Peyer's patch (tissue), 4 donors: Measurements from ENCODE around the gene PLAAT4.

ENCODE experiments used
- CTCF ChIP-seq, 6 experiments: fragments of 450-650 bp in 4 of 6; fragments of 200-600 bp in 2 of 6; sonication (generic) in 1 of 6; IDR thresholded peaks; one replicate each; pipeline ENCODE4 v1.5.1; 2017 to 2019; ENCODE audit warnings: antibody characterized with exemption in 6 of 6, mild to moderate bottlenecking in 3 of 6, moderate library complexity in 1 of 6
- POLR2A ChIP-seq, 2 donors: fragments of 450-650 bp; IDR thresholded peaks; one replicate each; pipeline ENCODE4 v1.5.1; 2017; ENCODE audit warnings: antibody characterized with exemption in 2 of 2, mild to moderate bottlenecking in 2 of 2, moderate library complexity in 2 of 2

GRCh38 chr11:63595296-63595695 is 58.7 kb downstream of the PLAAT4 start:
- no peak for TF ChIP-seq CTCF (IDR thresholded peaks at IDR 0.05)
- TF ChIP-seq POLR2A (IDR thresholded peaks at IDR 0.05) = no peak
